ENCODE data around the gene HSF2.
"Not testable (repeated sequence)": the region's sequence is repeated elsewhere in the genome, so short reads cannot be mapped to it uniquely, and the experiment has no call there.

The HSF2 gene

DNA sequence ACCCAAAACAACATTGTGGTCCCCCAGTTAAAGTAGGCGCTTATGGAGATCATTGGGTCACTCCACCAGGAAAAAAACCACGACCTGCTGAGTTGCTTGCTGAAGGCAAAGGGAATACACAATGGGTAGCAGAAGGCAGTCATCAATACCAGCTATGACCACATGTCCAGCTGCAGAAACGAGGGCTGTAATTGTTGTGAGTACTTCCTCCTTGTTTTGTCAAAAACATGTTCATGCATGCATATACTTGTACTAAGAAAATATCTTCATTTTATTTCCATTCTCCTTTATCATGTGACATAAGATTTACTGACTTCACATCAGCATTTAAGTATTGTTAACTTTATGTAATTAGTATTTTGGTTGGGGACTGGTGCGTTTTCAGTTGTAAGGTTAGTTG lies 55.2 kb downstream of the HSF2 start:
- no peak for DNase-seq

DNA sequence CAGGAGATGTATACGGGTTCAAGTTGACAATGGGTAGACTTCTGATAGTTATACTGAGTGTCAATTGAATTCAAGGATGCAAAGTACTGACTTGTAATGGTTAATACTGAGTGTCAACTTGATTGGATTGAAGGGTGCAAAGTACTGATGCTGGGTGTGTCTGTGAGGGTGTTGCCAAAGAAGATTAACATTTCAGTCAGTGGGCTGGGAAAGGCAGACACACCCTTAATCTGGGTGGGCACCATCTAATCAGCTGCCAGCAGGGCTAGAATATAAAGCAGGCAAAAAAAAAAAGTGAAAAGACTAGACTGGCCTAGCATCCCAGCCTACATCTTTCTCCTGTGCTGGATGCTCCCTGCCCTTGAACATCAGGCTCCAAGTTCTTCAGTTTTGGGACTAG lies 55.7 kb downstream of the HSF2 start:
- not testable (repeated sequence) for DNase-seq

DNA sequence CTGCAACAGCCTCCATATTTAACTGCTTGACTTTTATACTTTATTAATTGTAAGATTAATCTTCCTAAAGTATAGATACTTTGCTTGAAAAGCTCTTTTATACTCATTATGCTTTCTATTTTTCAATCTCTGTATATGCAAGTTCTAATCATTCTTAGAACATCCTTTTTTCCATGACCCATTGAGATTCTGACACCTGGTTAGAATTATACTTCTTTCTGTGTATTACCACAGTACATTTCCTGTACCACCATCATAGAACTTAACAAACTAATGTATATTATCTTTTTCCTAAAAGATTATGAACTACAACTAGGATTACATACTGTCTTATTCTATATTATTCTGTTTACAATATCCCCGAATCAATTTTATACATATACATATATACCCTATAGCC lies 58.6 kb downstream of the HSF2 start:
- no peak for DNase-seq

DNA sequence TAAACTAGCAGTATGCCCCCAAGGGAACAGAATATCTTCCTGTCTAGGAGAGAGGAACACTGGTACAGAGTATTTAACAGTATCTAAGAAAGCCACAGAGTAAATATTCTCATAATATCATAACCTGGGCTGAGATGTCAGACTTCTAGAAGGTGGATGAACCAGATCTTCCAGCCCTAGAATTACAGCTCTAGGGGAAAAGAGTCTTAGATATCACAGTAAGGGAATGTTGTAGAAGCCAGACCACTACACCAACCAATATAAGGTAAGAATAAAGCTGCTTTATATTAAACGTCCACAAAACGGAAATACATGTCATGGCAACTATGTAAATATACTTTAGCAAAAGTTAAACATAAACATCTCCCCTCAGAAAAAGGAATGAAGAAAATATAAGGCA lies 59.8 kb downstream of the HSF2 start:
- DNase-seq: no peak

DNA sequence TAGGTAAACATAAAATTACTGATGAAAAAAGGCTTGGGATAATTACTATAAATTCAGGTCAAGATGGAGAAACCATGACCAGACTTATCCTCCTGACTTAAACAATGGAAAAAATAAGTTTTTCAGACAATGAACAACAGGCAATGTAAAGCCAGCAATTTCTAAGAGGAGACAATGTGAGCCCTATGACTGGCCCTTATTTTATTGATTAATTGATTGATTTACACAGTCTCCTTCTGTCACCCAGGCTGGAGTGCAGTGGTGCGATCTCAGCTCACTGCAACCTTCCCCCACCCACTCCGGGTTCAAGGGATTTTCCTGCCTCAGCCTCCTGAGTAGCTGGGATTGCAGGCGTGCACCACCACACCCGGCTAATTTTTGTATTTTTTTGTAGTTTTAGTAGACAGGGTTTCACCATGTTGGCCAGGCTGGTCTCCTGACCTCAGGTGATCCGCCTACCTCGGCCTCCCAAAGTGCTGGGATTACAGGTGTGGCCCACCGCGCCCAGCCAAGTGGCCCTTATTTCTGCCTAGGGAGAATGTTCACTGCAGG lies 60.5 kb downstream of the HSF2 start:
- not testable (repeated sequence) for DNase-seq

DNA sequence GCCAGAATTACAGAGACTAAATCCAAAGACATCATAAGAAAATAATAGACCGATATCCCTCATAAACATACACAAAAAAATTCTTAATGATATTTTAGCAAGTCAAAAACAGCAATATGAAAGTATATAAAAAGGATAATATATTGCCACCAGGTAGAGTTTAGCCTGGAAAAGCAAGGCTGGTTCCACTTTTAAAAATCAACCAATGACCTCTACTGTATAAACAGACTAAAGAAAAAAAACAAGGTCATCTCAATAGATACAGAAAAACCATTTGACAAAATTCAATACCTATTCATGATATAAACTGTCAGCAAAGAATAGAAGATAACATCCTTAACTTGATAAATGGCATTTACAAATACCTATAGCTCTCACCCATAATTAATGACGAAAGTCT lies 62.4 kb downstream of the HSF2 start:
- no peak for DNase-seq

DNA sequence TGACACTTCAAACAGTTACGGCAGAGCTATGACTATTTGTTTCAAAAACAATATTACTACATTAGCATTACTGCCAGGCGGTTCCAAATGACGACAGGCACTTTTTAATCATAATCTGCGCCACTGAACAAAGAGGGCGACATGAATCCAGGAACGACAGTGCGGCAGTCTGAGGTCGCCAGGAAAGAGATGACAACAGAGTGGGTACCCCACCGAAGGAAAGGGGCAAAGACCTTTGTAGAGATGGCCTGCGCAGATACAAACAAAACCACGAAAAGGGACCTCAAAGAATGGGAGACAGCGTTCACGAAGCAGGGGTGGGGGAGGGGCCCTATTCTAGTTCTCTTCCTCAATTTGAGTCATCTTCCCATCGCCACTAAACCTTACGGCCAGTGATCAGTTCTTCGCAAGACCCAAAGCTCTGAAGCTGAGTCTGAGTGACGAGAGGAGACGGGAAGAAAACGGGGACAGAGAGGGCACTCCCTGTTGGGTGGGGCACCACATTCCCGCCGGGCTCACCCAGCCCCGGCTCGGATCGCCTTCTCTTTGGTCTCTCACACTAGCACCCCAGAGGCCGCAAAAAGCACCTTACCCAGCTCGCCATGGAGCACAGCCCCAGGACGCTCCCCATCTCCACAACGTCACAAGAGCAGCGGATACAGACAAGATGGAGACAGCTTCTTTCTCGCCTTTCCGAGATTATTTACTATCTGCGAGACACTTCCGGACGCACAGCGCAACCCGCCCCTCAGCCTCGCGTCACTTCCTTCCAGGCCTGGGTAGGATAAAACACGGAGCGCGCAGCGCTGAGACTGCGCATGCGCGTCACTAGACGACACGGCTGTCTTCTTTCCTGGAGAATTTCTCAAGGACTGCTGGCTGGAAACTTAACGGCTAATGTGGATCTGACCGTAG lies 71.9 kb downstream of the HSF2 start, which contains the start of gene SERINC1:
Gene SERINC1 (minus strand): TSS at position 701 of the 915 bp plus-strand sequence. CDS start 70 bp downstream, at position 631.
- peak; percentile 61 to 97 (median 90) for DNase-seq

DNA sequence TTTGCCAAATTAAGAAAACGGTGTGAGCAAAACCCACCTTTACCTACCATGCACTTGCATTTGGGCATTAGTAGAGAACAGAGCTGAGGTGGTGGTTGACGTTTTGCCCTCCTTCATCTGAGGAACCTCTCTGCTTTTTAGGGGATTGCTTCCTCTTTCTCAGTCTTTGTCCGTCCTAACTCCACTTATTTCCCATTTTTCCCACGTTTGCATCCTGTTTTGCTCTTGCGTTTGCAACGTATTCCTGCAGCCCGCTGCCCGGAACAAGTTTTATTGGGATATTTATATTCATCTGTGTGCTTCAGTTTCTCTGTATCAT lies 72.5 kb downstream of the HSF2 start:
- no peak for DNase-seq

DNA sequence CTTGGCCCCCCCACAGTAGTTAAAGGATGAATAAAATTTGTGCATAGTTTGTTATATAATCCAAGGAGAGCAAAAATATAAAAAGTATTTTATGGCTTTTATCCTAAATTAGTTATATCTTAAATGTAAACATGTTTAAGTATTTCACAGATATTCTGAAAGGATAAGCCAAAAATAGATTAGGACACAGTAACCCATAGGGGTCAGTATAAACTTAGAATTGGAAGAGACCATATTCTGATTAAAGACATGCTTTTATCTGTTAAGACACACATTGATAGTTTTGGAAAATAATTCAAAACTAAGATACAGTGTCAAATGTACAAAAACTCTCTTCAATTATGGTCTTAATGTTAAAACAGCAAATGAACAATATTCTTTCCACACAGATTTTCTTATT lies 76.7 kb downstream of the HSF2 start:
- DNase-seq: no peak

DNA sequence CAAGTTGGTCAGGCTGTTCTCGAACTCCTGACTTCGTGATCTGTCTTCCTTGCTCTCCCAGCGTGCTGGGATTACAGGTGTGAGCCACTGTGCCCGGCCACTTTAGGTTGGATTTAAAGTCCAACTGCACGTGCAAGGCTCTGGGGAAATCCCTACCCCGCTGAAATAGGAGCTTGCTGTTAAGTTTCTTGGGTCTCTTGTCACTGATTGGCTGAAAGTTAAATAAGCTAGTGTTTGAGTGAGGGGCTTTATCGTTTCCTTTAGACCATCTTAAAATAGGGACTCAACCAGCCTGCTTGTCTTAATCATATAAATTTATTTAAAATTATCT lies 83.3 kb downstream of the HSF2 start:
- DNase-seq: no peak

Measured in hypothalamus (tissue), 51 donors.